Measurements from ENCODE around the gene LARGE2. TPM values are rescaled to one million over a fixed set of nuclear protein-coding genes. Genes with fewer than 3 reads are reported as not detected.

The LARGE2 gene
- total and polyA plus RNA-seq, 10 donors = 2.5 to 18.8 (median 6.2) TPM

DNA sequence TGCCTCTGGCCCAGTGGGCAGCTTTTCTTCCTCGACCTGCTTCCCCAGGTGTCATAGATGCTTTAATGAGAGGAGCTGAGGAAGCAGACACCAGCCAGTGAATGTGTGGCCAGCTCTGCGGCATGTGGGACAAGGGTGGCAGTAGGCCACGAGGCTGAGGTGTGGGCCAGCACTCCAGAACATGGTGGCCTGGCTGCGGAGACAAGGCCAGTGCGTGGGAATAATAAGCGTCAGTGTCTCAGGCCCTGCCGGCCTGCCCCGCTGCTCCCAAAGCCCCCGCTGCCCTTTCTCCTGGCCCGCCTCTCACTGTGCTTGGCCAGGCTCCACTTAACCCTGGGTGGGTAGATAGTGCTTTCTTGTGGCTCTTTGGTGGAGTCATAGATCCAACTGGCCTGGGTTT lies 34.9 kb upstream of the LARGE2 start:
- no peak for DNase-seq
- TF ChIP-seq POLR2AphosphoS5 (IDR thresholded peaks at IDR 0.05) (peak in 1 of 3 donors; percentile 34), POLR2A (IDR thresholded peaks at IDR 0.05) (no peak)
- intact Hi-C loops (cut with DNase I; ENCODE audit: low total_unique reads) = no loop called here
- H3K27ac ChIP-seq = no peak overlapping the region
- no peaks in the 10 kb centered on the region for H3K9me3 ChIP-seq
- peaks cover 0 to 7% (median under 1%) of the 10 kb centered on the region in 6 donors for H3K36me3 ChIP-seq
- 89 to 94% (median 91%) methylated on average over 7 to 10 of the region's 10 CpGs for WGBS, 5 donors
- H3K4me3 ChIP-seq = no peak overlapping the region
- peaks cover 0 to 15% (median 14%) of the 10 kb centered on the region in 6 donors for H3K4me1 ChIP-seq
- peaks cover 0 to 18% (median 0%) of the 10 kb centered on the region in 7 donors for H3K27me3 ChIP-seq (replicated peaks in 1 of 7)

DNA sequence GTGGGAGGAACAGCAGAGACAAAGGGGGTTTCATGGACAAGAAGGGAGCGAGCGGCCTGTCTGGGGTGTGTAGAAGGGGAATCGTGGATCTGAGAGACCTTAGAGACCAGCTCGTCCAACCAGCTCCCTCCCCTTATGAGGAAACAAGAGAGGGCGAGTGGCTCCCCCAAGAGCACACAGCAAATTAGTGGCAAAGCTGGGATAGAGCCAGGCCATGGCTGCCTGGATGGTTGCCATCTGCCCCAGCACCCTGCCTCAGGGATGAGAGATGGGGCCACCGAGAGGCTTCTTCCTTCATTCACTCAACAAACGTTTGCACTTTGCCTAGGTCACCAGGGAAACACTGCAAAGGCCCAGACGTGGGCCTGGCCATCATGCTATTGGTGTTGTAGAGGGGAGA lies 32.9 kb upstream of the LARGE2 start:
- Histone ChIP-seq H3K27me3 (replicated peaks in 1 of 7) (peaks cover 0 to 25% (median 0%) of the 10 kb centered on the region in 7 donors), H3K4me3 (no peak overlapping the region), H3K36me3 (no peaks in the 10 kb centered on the region), H3K27ac (no peak overlapping the region), H3K9me3 (no peaks in the 10 kb centered on the region), H3K4me1 (peaks cover 0 to 15% (median 14%) of the 10 kb centered on the region in 6 donors)
- no peak for DNase-seq
- intact Hi-C loops (cut with DNase I; ENCODE audit: low total_unique reads) = no loop called here
- TF ChIP-seq POLR2A (IDR thresholded peaks at IDR 0.05) (no peak), POLR2AphosphoS5 (IDR thresholded peaks at IDR 0.05) (no peak)
- TF ChIP-seq, protein P1, sequence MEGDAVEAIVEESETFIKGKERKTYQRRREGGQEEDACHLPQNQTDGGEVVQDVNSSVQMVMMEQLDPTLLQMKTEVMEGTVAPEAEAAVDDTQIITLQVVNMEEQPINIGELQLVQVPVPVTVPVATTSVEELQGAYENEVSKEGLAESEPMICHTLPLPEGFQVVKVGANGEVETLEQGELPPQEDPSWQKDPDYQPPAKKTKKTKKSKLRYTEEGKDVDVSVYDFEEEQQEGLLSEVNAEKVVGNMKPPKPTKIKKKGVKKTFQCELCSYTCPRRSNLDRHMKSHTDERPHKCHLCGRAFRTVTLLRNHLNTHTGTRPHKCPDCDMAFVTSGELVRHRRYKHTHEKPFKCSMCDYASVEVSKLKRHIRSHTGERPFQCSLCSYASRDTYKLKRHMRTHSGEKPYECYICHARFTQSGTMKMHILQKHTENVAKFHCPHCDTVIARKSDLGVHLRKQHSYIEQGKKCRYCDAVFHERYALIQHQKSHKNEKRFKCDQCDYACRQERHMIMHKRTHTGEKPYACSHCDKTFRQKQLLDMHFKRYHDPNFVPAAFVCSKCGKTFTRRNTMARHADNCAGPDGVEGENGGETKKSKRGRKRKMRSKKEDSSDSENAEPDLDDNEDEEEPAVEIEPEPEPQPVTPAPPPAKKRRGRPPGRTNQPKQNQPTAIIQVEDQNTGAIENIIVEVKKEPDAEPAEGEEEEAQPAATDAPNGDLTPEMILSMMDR (IDR thresholded peaks at IDR 0.05 in 8 of 11, conservative IDR thresholded peaks at IDR 0.05 in 3 of 11) = no peak
- 79 to 91% (median 86%) methylated on average over 8 of the region's 8 CpGs for whole genome bisulfite sequencing, 5 donors

GRCh38 chr11:45889966-45890365 lies 32.5 kb upstream of the LARGE2 start:
- Histone ChIP-seq H3K9me3 (no peaks in the 10 kb centered on the region), H3K36me3 (no peaks in the 10 kb centered on the region), H3K27ac (no peak overlapping the region), H3K27me3 (replicated peaks in 1 of 7) (peaks cover 0 to 30% (median 0%) of the 10 kb centered on the region in 7 donors), H3K4me3 (no peak overlapping the region), H3K4me1 (peaks cover 0 to 13% (median 11%) of the 10 kb centered on the region in 6 donors)
- DNase-seq = no peak
- intact Hi-C loops (cut with DNase I; ENCODE audit: low total_unique reads) = no loop called here
- TF ChIP-seq POLR2AphosphoS5 (IDR thresholded peaks at IDR 0.05) = no peak
- TF ChIP-seq, protein P1 (IDR thresholded peaks at IDR 0.05 in 8 of 11, conservative IDR thresholded peaks at IDR 0.05 in 3 of 11) = no peak
- TF ChIP-seq POLR2A (IDR thresholded peaks at IDR 0.05) = no peak
- WGBS, 5 donors = 76 to 87% (median 87%) methylated on average over 9 of the region's 9 CpGs

DNA sequence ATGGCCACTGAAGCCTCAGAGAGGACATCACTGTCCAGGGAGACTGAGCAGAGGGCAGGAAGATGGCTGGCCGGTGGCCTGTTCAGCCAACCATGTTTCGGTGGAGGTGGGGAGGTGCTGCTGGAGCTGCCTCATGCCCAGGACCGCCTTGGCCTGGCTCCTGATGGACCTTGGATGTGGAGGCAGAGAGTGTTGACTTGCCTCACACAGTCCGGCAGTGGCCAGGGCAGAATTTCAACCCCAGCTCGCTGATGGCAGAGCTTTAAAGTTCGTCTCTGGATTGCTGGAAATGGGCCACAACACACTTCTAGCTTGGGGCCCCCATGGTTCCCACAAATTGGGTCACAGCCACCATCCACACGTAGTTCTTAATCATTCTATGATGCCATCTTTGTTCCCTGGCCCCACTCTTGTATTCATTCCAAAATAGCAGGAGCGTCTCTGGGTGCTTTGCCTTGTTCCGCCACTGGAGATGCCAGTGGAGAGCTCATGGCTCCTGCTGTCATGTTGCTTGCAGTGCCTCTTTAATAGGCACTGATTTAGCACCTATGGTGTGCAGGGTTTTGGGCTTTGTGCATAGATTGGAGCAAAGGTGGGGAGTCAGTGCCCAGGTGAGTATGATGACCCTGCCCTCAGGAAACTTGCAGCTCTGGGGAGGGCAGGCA lies 31.4 kb upstream of the LARGE2 start:
- WGBS, 5 donors = 80 to 86% (median 84%) methylated on average over 8 to 9 of the region's 9 CpGs

More for the DNA sequence above, 31.4 kb upstream of the LARGE2 start:
- Histone ChIP-seq H3K27me3 (replicated peaks in 1 of 7) (peaks cover 0 to 32% (median 4%) of the 10 kb centered on the region in 7 donors), H3K36me3 (no peaks in the 10 kb centered on the region), H3K27ac (no peak overlapping the region), H3K4me1 (peaks cover 0 to 6% (median 3%) of the 10 kb centered on the region in 6 donors), H3K4me3 (no peak overlapping the region), H3K9me3 (no peaks in the 10 kb centered on the region)
- TF ChIP-seq, protein P1 (IDR thresholded peaks at IDR 0.05 in 8 of 11, conservative IDR thresholded peaks at IDR 0.05 in 3 of 11) = no peak
- TF ChIP-seq POLR2A (IDR thresholded peaks at IDR 0.05) (no peak), POLR2AphosphoS5 (IDR thresholded peaks at IDR 0.05) (no peak)
- no peak for DNase-seq
- intact Hi-C loops (cut with DNase I; ENCODE audit: low total_unique reads) = no loop called here
